A673 (cell line): ENCODE measurements around the gene FPR3.

Source experiments
- EZH2 ChIP-seq: fragments of 200-600 bp; sonication (generic); IDR thresholded peaks from 2 replicates; pipeline ENCODE4 v1.6.1; 2017; ENCODE audit warnings: borderline replicate concordance, low read depth, mild to moderate bottlenecking, mixed read lengths, antibody characterized with exemption, low read length; ENCODE audit not compliant: poor library complexity, severe bottlenecking
- TF ChIP-seq, protein P1 (sequence below): fragments of 300-800, 200-600 bp; sonication (generic); conservative IDR thresholded peaks from 2 replicates; pipeline ENCODE4 v1.5.1; 2017; ENCODE audit warnings: low read depth, mild to moderate bottlenecking, antibody characterized with exemption, low read length, moderate library complexity, mixed read lengths

DNA sequence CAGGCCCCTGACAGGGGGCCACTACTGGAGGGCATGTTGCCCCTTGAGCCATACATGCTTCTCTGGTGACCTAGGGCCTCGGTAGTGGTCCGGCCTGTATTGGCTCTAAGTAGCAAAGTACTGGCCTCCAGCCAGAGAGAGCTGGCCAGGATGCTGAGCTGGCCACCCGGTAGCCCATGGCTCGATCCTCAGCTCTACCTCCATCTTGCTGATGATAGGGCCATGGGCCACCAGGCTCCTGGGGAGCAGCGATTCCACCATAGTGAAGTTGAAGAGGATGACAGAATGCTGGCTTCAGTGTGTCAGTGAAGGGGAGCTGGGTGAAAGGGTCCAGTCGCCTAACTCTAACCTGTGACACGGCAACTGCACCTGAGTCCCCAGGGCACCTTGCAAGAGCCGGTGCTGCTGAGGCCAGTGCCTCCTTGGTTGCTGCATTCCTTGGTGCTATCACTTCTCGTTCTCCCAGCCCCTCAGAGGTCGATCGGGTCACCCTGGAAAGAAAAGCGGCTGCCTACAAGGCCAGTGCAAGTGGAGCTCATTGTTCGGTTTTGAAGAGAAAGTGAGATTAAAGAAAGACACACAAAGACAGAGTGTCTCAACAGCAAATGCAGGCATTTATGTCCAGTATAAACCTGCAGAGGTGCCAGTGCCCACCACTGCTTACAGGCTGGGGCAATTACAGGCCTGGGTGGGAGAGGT is 5.0 kb downstream of the FPR3 start:
- TF ChIP-seq, protein P1, sequence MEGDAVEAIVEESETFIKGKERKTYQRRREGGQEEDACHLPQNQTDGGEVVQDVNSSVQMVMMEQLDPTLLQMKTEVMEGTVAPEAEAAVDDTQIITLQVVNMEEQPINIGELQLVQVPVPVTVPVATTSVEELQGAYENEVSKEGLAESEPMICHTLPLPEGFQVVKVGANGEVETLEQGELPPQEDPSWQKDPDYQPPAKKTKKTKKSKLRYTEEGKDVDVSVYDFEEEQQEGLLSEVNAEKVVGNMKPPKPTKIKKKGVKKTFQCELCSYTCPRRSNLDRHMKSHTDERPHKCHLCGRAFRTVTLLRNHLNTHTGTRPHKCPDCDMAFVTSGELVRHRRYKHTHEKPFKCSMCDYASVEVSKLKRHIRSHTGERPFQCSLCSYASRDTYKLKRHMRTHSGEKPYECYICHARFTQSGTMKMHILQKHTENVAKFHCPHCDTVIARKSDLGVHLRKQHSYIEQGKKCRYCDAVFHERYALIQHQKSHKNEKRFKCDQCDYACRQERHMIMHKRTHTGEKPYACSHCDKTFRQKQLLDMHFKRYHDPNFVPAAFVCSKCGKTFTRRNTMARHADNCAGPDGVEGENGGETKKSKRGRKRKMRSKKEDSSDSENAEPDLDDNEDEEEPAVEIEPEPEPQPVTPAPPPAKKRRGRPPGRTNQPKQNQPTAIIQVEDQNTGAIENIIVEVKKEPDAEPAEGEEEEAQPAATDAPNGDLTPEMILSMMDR = no peak
- TF ChIP-seq EZH2 = no peak
